Progenitor cell of endocrine pancreas (in vitro differentiated cells): ENCODE measurements around the gene HOXB1. TPM values are rescaled to one million over a fixed set of nuclear protein-coding genes. Genes with fewer than 3 reads are reported as not detected.
"Not testable (repeated sequence)": the region's sequence is repeated elsewhere in the genome, so short reads cannot be mapped to it uniquely, and the experiment has no call there.

Source experiments
- DNase-seq: peaks from one replicate; pipeline ENCODE4 v3.0.0; 2021; ENCODE audit warnings: low spot score; ENCODE audit not compliant: unreplicated experiment
- H3K27ac Mint-ChIP-seq: 2 replicates; pipeline ENCODE4 v1.8.0; 2021; ENCODE audit warnings: mild to moderate bottlenecking, moderate library complexity, mixed read lengths
- H3K27me3 Mint-ChIP-seq: 2 replicates; pipeline ENCODE4 v1.8.0; 2021; ENCODE audit warnings: mixed read lengths
- H3K36me3 Mint-ChIP-seq: 2 replicates; pipeline ENCODE4 v1.8.0; 2022; ENCODE audit warnings: mixed read lengths; ENCODE audit not compliant: insufficient read depth
- H3K4me1 Mint-ChIP-seq: 2 replicates; pipeline ENCODE4 v1.8.0; 2021; ENCODE audit warnings: low read depth, mixed read lengths
- H3K4me3 Mint-ChIP-seq: 2 replicates; pipeline ENCODE4 v1.8.0; 2021; ENCODE audit warnings: low read depth, mild to moderate bottlenecking, moderate library complexity, mixed read lengths
- H3K9me3 Mint-ChIP-seq: 2 replicates; pipeline ENCODE4 v1.8.0; 2021; ENCODE audit warnings: low read depth, mixed read lengths
- total RNA-seq: library from RNA; stranded (reverse); gene quantifications from 2 replicates; pipeline ENCODE4 v1.2.1, GENCODE V29; 2021
- TF ChIP-seq, protein P1 (sequence below): fragments of 200-600 bp; sonication (generic); IDR thresholded peaks from one replicate; pipeline ENCODE4 v1.5.0; 2021; ENCODE audit warnings: antibody characterized with exemption, mild to moderate bottlenecking; ENCODE audit not compliant: unreplicated experiment

HOXB1 gene
- total RNA-seq, 1 donor from 2014 or later = 0.96 TPM

DNA sequence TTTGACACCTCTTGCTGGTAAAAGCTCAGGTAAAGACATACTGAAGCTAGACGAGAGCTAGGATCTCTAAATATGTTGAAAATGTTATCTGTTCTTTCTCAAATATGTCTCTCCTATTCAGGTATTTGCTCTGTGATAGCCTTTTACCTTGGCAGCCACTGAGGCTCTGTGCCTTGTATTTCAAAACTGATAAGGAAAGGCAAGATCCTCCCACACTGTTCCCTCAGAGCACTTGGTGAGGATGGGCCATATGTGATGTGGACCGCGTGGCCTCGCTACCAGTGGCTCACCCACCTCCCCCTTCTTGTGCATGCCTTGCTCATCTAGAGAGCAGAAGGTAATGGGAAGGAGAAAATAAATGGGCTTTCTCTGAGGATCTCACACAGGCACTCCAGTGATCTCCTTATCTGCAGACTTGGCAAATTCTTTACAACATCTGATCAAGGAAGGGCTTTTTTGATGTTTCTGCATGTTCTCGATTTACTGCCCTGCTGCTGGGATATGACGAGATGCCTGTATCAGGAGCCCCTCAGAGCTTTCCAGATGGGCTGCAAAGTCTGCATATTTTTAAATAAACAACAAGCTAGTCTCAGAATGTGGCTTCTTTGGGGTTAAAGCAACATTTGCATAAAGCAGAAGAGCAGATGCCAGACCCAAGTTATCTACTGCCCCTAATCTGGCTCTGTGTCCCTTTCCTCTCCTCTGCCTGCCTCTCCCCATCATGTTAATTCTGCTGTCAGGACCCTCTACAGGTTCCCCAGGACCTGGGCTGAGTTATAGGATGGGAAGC is 16.9 kb downstream of the HOXB1 start:
- Mint-ChIP-seq H3K36me3 (no peaks in the 10 kb centered on the region), H3K9me3 (no peaks in the 10 kb centered on the region), H3K4me1 (peaks cover 13% of the 10 kb centered on the region), H3K27ac (no peak overlapping the region), H3K27me3 (peaks cover 60% of the 10 kb centered on the region), H3K4me3 (no peak overlapping the region)
- DNase-seq = no peak
- TF ChIP-seq, protein P1, sequence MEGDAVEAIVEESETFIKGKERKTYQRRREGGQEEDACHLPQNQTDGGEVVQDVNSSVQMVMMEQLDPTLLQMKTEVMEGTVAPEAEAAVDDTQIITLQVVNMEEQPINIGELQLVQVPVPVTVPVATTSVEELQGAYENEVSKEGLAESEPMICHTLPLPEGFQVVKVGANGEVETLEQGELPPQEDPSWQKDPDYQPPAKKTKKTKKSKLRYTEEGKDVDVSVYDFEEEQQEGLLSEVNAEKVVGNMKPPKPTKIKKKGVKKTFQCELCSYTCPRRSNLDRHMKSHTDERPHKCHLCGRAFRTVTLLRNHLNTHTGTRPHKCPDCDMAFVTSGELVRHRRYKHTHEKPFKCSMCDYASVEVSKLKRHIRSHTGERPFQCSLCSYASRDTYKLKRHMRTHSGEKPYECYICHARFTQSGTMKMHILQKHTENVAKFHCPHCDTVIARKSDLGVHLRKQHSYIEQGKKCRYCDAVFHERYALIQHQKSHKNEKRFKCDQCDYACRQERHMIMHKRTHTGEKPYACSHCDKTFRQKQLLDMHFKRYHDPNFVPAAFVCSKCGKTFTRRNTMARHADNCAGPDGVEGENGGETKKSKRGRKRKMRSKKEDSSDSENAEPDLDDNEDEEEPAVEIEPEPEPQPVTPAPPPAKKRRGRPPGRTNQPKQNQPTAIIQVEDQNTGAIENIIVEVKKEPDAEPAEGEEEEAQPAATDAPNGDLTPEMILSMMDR = no peak

DNA sequence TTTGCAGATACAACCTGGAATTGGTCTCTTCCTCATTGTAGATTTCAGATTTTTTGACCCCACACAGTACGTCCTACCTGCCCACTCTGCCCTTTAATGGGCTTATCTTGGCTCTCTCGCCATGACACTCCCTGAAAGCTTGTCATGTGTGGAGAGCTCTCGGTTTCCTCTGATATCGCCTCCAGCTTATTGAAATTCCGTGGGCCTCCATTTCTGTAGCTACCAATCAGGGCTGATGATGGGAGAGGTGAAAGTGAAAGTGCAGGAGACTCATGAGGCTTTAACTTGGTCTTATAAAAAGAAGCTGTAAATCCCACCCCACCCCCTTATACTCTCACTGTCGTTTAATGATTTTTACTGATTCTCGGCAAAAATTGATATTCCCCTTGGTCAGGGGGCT is 17.7 kb downstream of the HOXB1 start:
- Mint-ChIP-seq H3K4me3 (no peak overlapping the region), H3K36me3 (no peaks in the 10 kb centered on the region), H3K27me3 (peaks cover 63% of the 10 kb centered on the region), H3K27ac (no peak overlapping the region), H3K4me1 (peaks cover 13% of the 10 kb centered on the region), H3K9me3 (no peaks in the 10 kb centered on the region)
- DNase-seq = no peak
- TF ChIP-seq, protein P1 = no peak

GRCh38 chr17:48510761-48511604 is 19.8 kb downstream of the HOXB1 start:
- TF ChIP-seq, protein P1 = no peak
- H3K9me3 Mint-ChIP-seq = no peaks in the 10 kb centered on the region
- no peaks in the 10 kb centered on the region for H3K36me3 Mint-ChIP-seq
- peaks cover 8% of the 10 kb centered on the region for H3K4me1 Mint-ChIP-seq
- no peak for DNase-seq
- H3K27me3 Mint-ChIP-seq = peaks cover 63% of the 10 kb centered on the region
- H3K27ac Mint-ChIP-seq = no peak overlapping the region
- no peak overlapping the region for H3K4me3 Mint-ChIP-seq

GRCh38 chr17:48510381-48510760 is 20.4 kb downstream of the HOXB1 start:
- Mint-ChIP-seq H3K9me3 (no peaks in the 10 kb centered on the region), H3K27ac (no peak overlapping the region), H3K36me3 (no peaks in the 10 kb centered on the region), H3K4me3 (no peak overlapping the region), H3K4me1 (peaks cover 10% of the 10 kb centered on the region), H3K27me3 (peaks cover 63% of the 10 kb centered on the region)
- TF ChIP-seq, protein P1 = no peak
- no peak for DNase-seq

GRCh38 chr17:48509708-48510107 is 21.1 kb downstream of the HOXB1 start:
- H3K4me3 Mint-ChIP-seq, DNase-seq, H3K27ac Mint-ChIP-seq, H3K36me3 Mint-ChIP-seq, H3K9me3 Mint-ChIP-seq: not testable (repeated sequence)
- H3K27me3 Mint-ChIP-seq = peaks cover 56% of the 10 kb centered on the region
- H3K4me1 Mint-ChIP-seq = peaks cover 12% of the 10 kb centered on the region
